ENCODE data around the gene LTBP1. TPM values are rescaled to one million over a fixed set of nuclear protein-coding genes. Genes with fewer than 3 reads are reported as not detected.

LTBP1 gene
- total and polyA plus RNA-seq, 4 donors, result 5.8 to 57.6 (median 10.2) TPM

DNA sequence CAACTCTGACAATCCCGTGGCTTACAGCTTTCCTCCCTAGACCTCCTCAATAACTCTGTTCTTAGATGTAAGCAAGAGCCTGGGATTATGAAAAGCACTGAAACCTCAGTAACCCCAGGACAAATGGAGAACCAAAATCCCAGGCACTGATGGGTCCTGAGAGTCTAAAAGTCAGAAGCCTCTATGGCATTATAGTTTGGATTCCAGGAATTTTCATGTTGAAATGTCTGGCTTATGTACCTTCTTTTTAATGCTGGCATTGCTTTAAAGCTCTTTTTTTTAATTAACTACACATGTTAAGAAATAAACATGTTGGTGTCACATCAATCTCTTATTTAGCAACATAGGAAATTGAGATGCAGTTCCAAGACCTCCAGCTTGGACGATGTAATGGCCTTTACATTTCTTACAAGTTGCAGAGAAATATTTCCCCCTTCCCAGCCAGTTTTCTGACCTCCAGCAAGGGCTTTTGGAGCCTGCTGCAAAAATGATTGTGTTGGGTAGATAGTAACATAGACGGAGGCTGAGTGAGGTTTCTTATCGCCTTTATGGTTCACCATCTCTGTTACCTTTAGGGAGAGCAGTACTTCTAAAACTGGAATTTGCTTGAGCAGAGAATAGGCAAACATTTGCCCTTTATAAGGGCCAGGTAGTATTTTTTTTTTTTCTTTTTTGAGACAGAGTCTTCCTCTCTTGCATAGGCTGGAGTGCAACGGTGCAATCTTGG, 444.9 kb downstream of the LTBP1 start:
- TF ChIP-seq FOXA1 (IDR thresholded peaks at IDR 0.05), result no peak
- no peak for TF ChIP-seq RAD21 (IDR thresholded peaks at IDR 0.05)
- no peak for TF ChIP-seq CTCF (IDR thresholded peaks at IDR 0.05; ENCODE audit: low read depth, low read length, missing input control)
- TF ChIP-seq, protein P1, sequence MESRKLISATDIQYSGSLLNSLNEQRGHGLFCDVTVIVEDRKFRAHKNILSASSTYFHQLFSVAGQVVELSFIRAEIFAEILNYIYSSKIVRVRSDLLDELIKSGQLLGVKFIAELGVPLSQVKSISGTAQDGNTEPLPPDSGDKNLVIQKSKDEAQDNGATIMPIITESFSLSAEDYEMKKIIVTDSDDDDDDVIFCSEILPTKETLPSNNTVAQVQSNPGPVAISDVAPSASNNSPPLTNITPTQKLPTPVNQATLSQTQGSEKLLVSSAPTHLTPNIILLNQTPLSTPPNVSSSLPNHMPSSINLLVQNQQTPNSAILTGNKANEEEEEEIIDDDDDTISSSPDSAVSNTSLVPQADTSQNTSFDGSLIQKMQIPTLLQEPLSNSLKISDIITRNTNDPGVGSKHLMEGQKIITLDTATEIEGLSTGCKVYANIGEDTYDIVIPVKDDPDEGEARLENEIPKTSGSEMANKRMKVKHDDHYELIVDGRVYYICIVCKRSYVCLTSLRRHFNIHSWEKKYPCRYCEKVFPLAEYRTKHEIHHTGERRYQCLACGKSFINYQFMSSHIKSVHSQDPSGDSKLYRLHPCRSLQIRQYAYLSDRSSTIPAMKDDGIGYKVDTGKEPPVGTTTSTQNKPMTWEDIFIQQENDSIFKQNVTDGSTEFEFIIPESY (IDR thresholded peaks at IDR 0.05), result no peak
- TF ChIP-seq YY1 (IDR thresholded peaks at IDR 0.05), result no peak
- TF ChIP-seq EGR1 (IDR thresholded peaks at IDR 0.05; ENCODE audit: low read depth in 2 of 2), result no peak
- no peak for TF ChIP-seq TAF1 (conservative IDR thresholded peaks at IDR 0.05)
- TF ChIP-seq GABPA (IDR thresholded peaks at IDR 0.05 in 1 of 2, conservative IDR thresholded peaks at IDR 0.05 in 1 of 2), result no peak
- TF ChIP-seq FOXA2 (IDR thresholded peaks at IDR 0.05), result no peak
- TF ChIP-seq HNF4G (IDR thresholded peaks at IDR 0.05), result no peak
- TF ChIP-seq JUND (IDR thresholded peaks at IDR 0.05), result no peak
- Histone ChIP-seq H3K4me1 (ENCODE audit: control insufficient read depth in 4 of 4, insufficient read depth in 4 of 4, low read length in 3 of 4) (no peaks in the 10 kb centered on the region), H3K27ac (ENCODE audit: low read depth in 1 of 2, low read length in 2 of 2) (no peak overlapping the region), H3K27me3 (ENCODE audit: control insufficient read depth in 4 of 4, insufficient read depth in 4 of 4, low read length in 3 of 4) (no peaks in the 10 kb centered on the region), H3K9me3 (ENCODE audit: control insufficient read depth in 4 of 4, low read length in 3 of 4) (no peaks in the 10 kb centered on the region), H3K4me3 (ENCODE audit: low read depth in 1 of 3, low read length in 3 of 3) (no peak overlapping the region), H3K9ac (ENCODE audit: low read depth in 1 of 2, low read length in 2 of 2) (no peak overlapping the region), H3K36me3 (ENCODE audit: control insufficient read depth in 4 of 4, insufficient read depth in 3 of 4, low read depth in 1 of 4, low read length in 3 of 4) (peaks cover 0 to 5% (median under 1%) of the 10 kb centered on the region in 4 donors)
- 89% methylated on average over 5 of the region's 5 CpGs for WGBS
- DNase-seq (ENCODE audit: low spot score), result no peak

DNA sequence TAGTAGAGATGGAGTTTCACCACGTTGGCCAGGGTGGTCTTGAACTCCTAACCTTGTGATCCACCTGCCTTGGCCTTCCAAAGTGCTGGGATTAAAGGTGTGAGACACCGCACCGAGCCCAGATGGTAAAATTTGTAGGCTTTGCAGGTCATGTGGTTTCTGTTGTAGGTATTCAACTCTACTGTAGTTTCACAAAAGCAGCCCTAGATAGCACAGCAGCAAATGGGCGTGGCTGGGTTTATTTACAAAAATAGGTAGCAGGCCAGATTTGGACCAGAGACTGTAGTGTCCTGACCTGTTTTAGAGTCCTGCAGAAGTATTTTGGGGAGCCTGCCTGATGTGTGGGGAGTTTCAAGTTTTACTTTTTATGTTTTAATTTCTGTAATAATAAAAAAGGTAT, 445.6 kb downstream of the LTBP1 start:
- no peak for TF ChIP-seq RAD21 (IDR thresholded peaks at IDR 0.05)
- TF ChIP-seq HNF4A (conservative IDR thresholded peaks at IDR 0.05), result no peak

GRCh38 chr2:33395034-33395433, 448.3 kb downstream of the LTBP1 start:
- Histone ChIP-seq H3K9me3 (ENCODE audit: control insufficient read depth in 4 of 4, low read length in 3 of 4) (no peaks in the 10 kb centered on the region), H3K4me3 (ENCODE audit: low read depth in 1 of 3, low read length in 3 of 3) (no peak overlapping the region), H3K36me3 (ENCODE audit: control insufficient read depth in 4 of 4, insufficient read depth in 3 of 4, low read depth in 1 of 4, low read length in 3 of 4) (peaks cover 0 to 7% (median 0%) of the 10 kb centered on the region in 4 donors), H3K4me1 (ENCODE audit: control insufficient read depth in 4 of 4, insufficient read depth in 4 of 4, low read length in 3 of 4) (no peaks in the 10 kb centered on the region), H3K27me3 (ENCODE audit: control insufficient read depth in 4 of 4, insufficient read depth in 4 of 4, low read length in 3 of 4) (no peaks in the 10 kb centered on the region), H3K27ac (ENCODE audit: low read depth in 1 of 2, low read length in 2 of 2) (no peak overlapping the region), H3K9ac (ENCODE audit: low read depth in 1 of 2, low read length in 2 of 2) (no peak overlapping the region)
- TF ChIP-seq MAX (IDR thresholded peaks at IDR 0.05), result no peak
- no peak for TF ChIP-seq NR2F2 (IDR thresholded peaks at IDR 0.05)
- TF ChIP-seq ATF3 (IDR thresholded peaks at IDR 0.05), result no peak
- no peak for TF ChIP-seq CTCF (IDR thresholded peaks at IDR 0.05; ENCODE audit: low read depth, low read length, missing input control)
- TF ChIP-seq TAF1 (conservative IDR thresholded peaks at IDR 0.05), result no peak
- DNase-seq (ENCODE audit: low spot score), result no peak
- 91% methylated on average over 3 of the region's 3 CpGs for WGBS

More for the DNA sequence above, 445.6 kb downstream of the LTBP1 start:
- WGBS, result 91% methylated on average over 4 of the region's 4 CpGs
- H3K27me3 ChIP-seq (ENCODE audit: control insufficient read depth in 4 of 4, insufficient read depth in 4 of 4, low read length in 3 of 4), result no peaks in the 10 kb centered on the region
- H3K4me3 ChIP-seq (ENCODE audit: low read depth in 1 of 3, low read length in 3 of 3), result no peak overlapping the region
- peaks cover 0 to 5% (median under 1%) of the 10 kb centered on the region in 4 donors for H3K36me3 ChIP-seq (ENCODE audit: control insufficient read depth in 4 of 4, insufficient read depth in 3 of 4, low read depth in 1 of 4, low read length in 3 of 4)
- H3K4me1 ChIP-seq (ENCODE audit: control insufficient read depth in 4 of 4, insufficient read depth in 4 of 4, low read length in 3 of 4), result no peaks in the 10 kb centered on the region
- DNase-seq (ENCODE audit: low spot score), result no peak
- H3K9me3 ChIP-seq (ENCODE audit: control insufficient read depth in 4 of 4, low read length in 3 of 4), result no peaks in the 10 kb centered on the region
- H3K27ac ChIP-seq (ENCODE audit: low read depth in 1 of 2, low read length in 2 of 2), result no peak overlapping the region
- no peak overlapping the region for H3K9ac ChIP-seq (ENCODE audit: low read depth in 1 of 2, low read length in 2 of 2)

Data from liver (tissue), 9 donors.